COR-L47 (cell line): ENCODE results near the gene NUP37.
"Not testable (repeated sequence)": the region's sequence is repeated elsewhere in the genome, so short reads cannot be mapped to it uniquely, and the experiment has no call there.

Experiments used
- DNase-seq: peaks from one replicate; lab custom pipeline; 2025; lab: John Stamatoyannopoulos, UW

NUP37 gene

GRCh38 chr12:102093319-102093718 is 26.6 kb downstream of the NUP37 start:
- DNase-seq = no peak

- not testable (repeated sequence) for DNase-seq
Measured at GRCh38 chr12:102089228-102089835, 30.6 kb downstream of the NUP37 start.

DNA sequence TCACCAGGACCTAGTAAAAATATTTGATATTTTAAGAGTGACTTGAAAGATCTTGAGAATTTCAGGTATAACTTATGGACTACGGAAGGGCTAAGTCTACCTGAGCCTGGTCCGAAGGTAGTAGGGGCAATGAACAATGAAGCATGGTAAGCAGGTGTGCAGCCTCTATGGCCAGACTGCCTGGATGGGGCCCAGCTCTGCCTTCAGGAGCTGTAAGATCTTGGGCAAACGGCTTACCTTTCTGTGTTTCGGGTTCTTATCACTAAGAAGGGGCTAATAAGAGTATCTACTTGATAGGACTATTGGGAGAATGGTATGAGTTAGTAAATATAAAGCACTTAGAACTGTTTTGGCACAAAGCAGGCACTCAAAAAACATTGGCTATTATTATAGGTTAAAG is 39.1 kb downstream of the NUP37 start:
- no peak for DNase-seq

DNA sequence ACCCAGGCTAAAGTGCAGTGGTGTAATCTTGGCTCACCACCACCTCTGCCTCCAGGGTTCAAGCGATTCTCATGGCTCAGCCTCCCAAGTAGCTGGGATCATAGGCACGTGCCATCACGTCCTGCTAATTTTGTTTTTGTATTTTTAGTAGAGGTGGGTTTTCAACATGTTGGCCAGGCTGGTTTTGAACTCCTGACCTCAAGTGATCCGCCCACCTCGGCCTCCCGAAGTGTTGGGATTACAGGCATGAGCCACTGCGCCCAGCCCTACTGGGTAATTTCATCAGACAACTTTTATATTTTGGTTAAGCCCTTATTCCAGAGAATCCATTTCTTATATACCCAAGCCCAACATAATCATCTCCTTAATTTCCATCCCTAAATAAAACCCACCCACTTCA is 47.8 kb downstream of the NUP37 start:
- not testable (repeated sequence) for DNase-seq

- DNase-seq = no peak
Measured at GRCh38 chr12:102069707-102070106, 50.2 kb downstream of the NUP37 start.

DNA sequence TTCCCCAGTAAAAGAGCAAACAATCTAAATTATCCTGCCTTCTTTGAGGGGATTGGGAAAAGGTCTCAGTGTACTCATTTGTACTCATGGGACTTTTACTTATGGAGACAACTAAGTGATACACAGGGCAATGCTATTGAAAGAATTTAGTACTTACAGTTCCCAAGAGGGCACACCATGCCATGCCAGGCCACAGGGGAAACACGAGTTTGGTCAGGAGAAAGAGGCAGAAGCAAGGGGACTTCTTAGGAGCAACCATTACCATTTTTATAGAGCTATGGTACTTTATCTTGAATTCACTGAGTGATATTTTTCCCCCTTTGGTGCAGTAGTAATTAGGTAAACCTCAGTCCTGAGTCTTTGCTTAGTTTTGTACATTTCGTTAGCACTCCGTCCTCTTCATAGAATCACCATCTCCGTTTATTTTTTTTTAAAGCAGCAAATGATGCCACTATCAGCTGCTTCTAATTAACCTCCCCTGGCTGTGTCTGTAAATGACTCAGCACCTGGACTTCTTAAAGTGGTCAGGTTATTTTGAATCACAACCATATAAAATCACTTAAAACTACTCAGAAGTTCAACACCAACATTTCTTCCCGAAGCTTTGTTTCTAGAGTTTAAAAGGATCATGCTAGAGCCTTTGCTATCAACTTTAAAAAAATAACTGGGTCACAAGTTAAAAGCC is 52.2 kb downstream of the NUP37 start:
- no peak for DNase-seq

GRCh38 chr12:102064476-102064875 is 55.4 kb downstream of the NUP37 start:
- DNase-seq = no peak

DNA sequence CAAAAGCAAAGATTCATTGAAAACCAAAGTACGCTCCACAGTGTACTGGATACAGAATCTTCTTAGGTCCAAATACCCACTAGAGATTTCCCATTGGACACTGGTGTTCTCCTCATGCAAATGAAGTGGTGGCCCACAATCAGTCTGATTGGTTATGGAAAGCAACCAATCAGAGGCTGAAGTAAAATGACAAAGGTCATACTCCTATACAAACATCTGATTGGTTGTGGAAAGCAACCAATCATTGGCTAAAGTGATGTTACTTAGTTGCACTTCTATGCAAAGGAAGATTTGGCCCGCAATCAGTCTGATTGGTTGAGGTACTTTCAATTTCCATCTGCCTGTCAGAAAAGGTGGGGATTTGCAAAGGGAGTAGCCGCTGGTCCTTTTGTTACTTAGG is 56.8 kb downstream of the NUP37 start:
- DNase-seq = no peak

DNA sequence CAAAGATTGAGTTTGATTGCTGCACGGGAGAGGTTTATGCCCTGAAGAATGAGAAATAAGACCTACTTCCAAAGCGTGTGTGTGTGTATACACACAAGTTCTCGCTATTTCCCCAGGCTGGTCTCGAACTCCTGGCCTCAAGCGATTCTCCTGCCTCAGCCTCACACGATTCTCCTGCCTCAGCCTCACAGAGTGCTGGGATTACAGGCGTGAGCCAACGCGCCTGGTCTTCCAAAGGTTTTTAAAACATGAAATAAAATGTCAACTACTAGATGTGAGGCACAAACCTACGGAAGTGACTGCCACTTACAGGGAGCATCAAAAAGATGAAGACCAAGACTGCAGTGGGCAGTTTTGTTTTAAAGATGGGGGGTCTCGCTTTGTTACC is 57.5 kb downstream of the NUP37 start:
- DNase-seq = no peak

- peak; percentile 90 for DNase-seq
Measured at GRCh38 chr12:102061560-102062418, 58.1 kb downstream of the NUP37 start, which contains the start of gene WASHC3. WASHC3 (minus strand) TSS chr12:102061991; CDS start chr12:102061962, 29 bp downstream.

DNA sequence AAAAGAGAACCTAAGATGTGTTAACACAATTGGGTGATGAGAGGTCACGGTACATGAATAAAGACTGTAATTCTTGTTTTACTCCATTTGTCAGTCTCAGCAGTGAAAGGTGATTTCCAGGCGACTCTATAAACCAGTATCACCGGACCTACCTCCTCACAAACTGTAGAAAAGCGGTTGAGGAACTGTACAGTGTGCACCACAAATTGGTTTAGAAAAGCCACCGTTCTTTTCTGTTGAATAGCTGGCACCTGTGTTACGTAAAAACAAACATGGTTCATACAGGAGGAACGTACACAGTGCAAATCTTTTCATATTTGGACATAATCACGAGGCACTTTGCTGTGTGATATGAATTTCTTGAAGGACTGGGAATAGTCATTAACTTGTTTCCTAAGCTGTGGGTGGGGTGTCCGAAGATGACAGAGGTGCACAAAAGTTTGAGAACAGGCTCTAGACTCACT is 58.8 kb downstream of the NUP37 start:
- DNase-seq = no peak

DNA sequence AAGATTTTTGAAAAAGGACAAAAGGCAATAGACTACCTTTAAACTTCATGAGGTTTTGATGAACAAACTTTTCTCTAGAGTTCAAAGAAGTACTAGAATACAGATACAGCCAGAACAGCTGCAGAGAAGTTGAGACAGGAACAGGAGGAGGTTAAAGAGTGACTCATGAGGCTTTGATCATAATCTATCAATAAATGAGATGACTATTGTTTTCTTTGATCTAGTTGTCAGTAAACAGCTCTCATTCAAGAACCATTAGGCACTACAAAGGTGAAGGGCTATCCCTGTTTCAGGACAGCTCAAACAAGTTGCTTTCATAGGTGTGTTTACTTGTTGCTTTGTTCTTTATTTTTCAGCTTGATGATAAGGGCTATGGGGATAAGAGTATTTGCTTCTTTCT is 60.6 kb downstream of the NUP37 start:
- no peak for DNase-seq

DNA sequence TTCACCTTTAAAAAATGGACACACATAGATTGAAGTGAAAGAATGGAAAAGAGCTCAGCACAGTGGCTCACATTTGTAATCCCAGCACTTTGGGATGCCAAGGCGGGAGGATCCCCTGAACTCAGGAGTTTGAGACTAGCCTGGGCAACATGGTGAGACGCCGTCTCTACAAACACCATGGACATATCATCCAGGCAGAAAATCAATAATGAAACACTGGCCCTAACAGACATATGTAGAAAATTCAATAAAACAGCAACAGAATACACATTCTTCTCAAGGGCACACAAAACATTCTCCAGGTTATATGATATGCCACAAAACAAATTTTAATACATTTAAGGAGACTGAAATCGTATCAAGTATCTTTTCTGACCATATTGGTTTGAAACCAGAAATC is 65.6 kb downstream of the NUP37 start:
- no peak for DNase-seq

DNA sequence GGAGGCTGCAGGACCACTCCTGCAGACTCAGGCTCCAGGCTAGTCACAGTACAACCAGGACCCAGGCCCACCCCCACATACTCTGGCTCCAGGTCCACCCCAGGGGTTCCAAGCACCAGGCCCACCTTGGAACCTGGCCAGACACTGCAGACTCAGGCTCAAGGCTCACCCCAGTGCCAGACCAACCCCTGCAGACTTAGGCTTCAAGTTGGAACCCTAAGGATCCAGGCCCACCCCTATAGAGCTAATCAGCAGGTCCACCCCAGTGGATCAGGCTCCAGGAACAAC is 66.9 kb downstream of the NUP37 start:
- DNase-seq = no peak

DNA sequence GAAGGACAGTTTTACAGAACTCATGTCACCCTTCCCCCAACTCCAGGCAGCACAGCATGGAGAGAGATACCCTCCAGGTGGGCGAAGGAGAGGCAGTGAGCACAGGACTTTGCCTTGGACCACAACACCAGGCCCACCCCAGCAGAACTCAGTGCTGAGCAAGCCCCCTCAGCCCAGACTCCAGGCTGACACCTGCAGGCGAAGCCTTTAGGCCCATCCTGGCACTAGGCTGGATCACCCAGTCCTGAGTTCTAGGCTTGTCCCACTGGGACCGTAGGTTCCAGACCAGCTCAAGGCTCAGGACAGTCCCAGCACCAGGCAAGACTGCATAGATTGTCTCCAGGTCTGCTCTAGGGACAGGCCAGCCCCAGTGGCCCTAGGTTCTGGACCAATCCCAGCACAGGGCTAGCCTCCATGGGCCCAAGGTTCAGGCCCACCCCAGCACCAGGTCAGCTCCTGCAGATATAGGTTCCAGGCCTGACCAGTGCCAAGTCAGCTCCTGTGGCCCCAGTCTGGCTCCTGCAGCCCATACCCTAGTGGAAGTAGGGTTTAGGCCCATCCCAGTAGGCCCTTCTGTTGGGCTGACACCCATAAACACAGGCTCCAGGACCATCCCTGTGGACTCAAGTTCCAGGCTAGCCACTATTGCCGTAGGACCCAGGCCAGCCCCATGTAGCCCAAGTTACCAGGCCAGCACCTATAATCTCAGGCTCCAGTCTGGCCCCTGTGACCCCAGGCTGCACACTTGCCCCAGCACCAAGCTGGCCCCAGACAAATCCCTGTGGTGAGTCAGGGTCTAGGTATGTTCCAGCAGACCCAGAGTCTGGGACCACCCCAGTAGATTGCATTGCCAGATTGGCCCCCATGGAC is 67.5 kb downstream of the NUP37 start:
- no peak for DNase-seq

DNA sequence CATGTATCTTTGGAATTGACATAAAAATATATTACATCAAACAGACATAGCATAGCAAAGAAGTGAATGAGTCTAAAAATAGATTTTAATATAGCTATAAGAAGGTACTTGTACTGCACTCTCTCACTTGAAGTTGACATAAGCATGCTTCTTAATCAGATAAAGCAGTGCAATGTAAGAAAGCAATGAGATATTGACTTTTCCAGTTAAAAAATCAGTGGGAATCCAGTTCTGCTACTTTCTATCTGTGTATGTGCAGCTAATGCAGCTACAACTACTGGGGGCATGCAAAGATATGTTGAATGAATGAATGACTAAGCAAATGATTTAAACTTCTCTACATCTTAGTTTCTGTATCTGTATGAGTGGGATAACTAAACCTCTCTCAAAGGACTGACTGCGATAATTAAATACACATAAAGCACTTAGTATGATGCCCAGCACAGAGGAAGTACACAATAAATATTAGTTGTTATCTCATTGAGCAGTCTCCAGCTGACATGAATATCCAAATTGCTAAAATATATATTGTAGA is 68.4 kb downstream of the NUP37 start:
- no peak for DNase-seq

- DNase-seq = no peak
Measured at GRCh38 chr12:102050660-102051430, 69.1 kb downstream of the NUP37 start.

DNA sequence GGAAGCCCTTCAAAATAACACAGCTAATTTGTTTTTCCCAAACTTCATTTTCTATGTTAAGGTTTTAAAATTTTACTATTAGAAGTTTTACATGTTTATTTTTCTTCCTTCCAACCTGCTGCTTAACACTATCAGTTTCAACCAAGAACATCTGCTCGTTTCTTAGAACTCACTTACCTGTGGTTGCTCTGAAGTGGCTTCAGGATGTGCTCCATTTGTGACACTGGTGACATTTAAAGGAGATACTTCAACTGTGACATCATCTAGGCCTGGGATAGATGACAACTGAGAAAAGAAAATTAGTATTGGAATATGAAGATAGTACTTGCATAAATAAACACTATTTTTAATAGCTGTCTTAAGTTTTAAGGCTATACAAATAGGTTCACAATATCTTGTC is 76.0 kb downstream of the NUP37 start:
- no peak for DNase-seq

DNA sequence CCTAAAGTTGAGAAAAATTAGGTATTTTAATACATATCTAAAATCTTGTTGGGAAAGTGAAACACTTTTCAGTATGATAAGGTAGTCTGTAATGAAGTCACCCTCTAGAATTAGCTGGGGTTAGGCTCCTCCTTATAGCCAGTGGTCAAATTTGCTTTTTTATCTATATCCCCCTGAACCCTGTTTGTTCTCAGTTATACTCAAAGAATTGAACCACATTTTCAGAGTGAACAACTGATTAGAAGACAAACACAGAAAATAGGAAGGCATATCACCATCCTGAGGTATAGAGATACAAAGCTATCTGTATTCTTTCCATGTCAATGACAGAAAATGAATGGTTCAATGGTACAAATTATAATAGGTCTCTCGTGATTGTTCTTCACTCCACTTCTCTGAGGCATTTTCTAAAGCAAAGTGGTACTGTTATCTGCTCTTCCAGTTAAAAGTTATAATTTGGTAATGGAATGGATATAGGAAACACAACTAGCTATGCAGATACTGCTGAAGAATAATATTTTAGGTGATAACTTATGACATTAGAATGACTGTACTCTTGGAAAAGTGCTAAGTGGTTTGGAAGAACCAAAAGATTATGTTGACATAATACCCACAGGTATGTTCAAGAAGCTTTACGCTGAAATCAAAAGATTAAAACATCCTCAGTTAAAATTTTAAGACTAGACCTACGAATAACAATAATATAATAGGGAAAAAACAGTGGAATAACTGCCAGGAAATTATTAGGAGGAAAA is 85.7 kb downstream of the NUP37 start:
- DNase-seq = no peak

DNA sequence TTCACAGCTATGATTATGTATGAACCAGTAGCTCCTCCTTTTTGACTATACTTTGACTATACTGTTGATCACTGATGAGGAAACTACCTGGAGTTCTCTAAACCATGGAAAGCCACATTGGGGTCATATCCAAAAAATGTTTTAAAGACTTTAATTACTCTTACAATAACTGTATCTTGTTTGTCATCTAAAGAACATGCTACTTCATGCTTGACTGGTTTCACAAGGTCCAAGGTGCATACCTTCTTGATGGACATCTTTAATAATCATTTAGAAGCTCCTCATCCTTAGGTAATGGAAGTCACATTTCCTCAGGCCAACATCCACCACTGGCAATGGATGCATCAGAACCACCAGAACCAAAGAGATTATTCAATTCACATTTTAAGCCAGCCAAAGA is 88.1 kb downstream of the NUP37 start:
- no peak for DNase-seq
